ENCODE measurements around the gene CADM3. TPM values are rescaled to one million over a fixed set of nuclear protein-coding genes. Genes with fewer than 3 reads are reported as not detected.

CADM3 gene
- total RNA-seq, 1 donor from 2014 or later: under 0.01 TPM

Other genes starting within 250 kb of the CADM3 start
- not detected in 2 replicates for gene PYHIN1, start 240.1 kb upstream of the CADM3 start, total RNA-seq
- 101 and 103 TPM in 2 replicates for gene IFI16, start 161.7 kb upstream of the CADM3 start, total RNA-seq
- gene AIM2, start 94.8 kb upstream of the CADM3 start, total RNA-seq: not detected in 2 replicates
- gene ACKR1, start 33.3 kb downstream of the CADM3 start, total RNA-seq: 0.17 TPM in 1 of 2 replicates, not detected in the other
- not detected in 2 replicates for gene FCER1A, start 130.7 kb downstream of the CADM3 start, total RNA-seq

All from dermis blood vessel endothelial cell (primary cell).